ENCODE data around the gene SLC35B3.
"Not testable (repeated sequence)": the region's sequence is repeated elsewhere in the genome, so short reads cannot be mapped to it uniquely, and the experiment has no call there.

The SLC35B3 gene

GRCh38 chr6:8435845-8436168 is 462 bp upstream of the SLC35B3 start:
- TF ChIP-seq CTCF (IDR thresholded peaks at IDR 0.05; ENCODE audit: extremely low read depth, missing control alignments) = no peak
- DNase-seq (ENCODE audit: low spot score) = no peak

- no peak for TF ChIP-seq CTCF (IDR thresholded peaks at IDR 0.05; ENCODE audit: extremely low read depth, missing control alignments)
- no peak for DNase-seq (ENCODE audit: low spot score)
Observed at GRCh38 chr6:8434727-8435092, 635 bp downstream of the SLC35B3 start.

GRCh38 chr6:8432614-8433013 is 2.7 kb downstream of the SLC35B3 start:
- DNase-seq (ENCODE audit: low spot score) = no peak
- no peak for TF ChIP-seq CTCF (IDR thresholded peaks at IDR 0.05; ENCODE audit: extremely low read depth, missing control alignments)

- no peak for TF ChIP-seq CTCF (IDR thresholded peaks at IDR 0.05; ENCODE audit: extremely low read depth, missing control alignments)
- no peak for DNase-seq (ENCODE audit: low spot score)
Observed at GRCh38 chr6:8429821-8430220, 5.5 kb downstream of the SLC35B3 start.

- not testable (repeated sequence) for DNase-seq (ENCODE audit: low spot score)
Observed at GRCh38 chr6:8426544-8426943, 8.8 kb downstream of the SLC35B3 start.

- no peak for TF ChIP-seq CTCF (IDR thresholded peaks at IDR 0.05; ENCODE audit: extremely low read depth, missing control alignments)
- DNase-seq (ENCODE audit: low spot score) = no peak
Observed at GRCh38 chr6:8420031-8420588, 15.2 kb downstream of the SLC35B3 start.

GRCh38 chr6:8415913-8416312 is 19.4 kb downstream of the SLC35B3 start:
- TF ChIP-seq CTCF (IDR thresholded peaks at IDR 0.05; ENCODE audit: extremely low read depth, missing control alignments) = no peak
- no peak for DNase-seq (ENCODE audit: low spot score)

- no peak for TF ChIP-seq CTCF (IDR thresholded peaks at IDR 0.05; ENCODE audit: extremely low read depth, missing control alignments)
- DNase-seq (ENCODE audit: low spot score) = no peak
Observed at GRCh38 chr6:8415280-8415679, 20.1 kb downstream of the SLC35B3 start.

All from GM20000 (cell line).